ENCODE results near the gene SMIM20.

Gene SMIM20

DNA sequence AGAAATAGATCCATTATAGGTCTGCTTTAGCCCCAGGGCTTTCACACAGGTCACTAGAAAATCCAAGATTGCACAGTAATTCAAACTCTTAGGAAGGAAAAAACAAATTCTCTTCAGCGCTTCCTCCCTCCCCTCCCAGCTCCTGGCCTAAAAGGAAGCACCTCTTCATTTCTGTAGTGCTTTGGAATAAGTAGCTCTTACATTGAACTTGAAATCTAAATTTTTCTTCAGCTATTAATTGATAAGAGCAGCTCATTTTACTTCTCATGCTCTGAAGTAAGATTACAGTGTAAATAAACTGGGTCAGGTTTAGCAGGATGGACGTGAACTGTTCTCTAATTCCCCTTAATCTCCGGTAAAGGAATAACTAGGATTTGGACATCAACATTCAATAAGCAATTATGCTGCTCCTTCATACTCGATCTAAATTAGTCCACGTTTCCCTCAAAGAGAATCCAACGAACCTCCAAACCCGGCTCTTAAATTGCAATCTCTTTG lies 40.3 kb upstream of the SMIM20 start:
- no peak overlapping the region for H3K4me3 Mint-ChIP-seq
- H3K9me3 Mint-ChIP-seq: no peaks in the 10 kb centered on the region
- no peaks in the 10 kb centered on the region for H3K36me3 Mint-ChIP-seq (ENCODE audit: low read depth)
- H3K4me1 Mint-ChIP-seq: no peaks in the 10 kb centered on the region
- TF ChIP-seq, protein P1, sequence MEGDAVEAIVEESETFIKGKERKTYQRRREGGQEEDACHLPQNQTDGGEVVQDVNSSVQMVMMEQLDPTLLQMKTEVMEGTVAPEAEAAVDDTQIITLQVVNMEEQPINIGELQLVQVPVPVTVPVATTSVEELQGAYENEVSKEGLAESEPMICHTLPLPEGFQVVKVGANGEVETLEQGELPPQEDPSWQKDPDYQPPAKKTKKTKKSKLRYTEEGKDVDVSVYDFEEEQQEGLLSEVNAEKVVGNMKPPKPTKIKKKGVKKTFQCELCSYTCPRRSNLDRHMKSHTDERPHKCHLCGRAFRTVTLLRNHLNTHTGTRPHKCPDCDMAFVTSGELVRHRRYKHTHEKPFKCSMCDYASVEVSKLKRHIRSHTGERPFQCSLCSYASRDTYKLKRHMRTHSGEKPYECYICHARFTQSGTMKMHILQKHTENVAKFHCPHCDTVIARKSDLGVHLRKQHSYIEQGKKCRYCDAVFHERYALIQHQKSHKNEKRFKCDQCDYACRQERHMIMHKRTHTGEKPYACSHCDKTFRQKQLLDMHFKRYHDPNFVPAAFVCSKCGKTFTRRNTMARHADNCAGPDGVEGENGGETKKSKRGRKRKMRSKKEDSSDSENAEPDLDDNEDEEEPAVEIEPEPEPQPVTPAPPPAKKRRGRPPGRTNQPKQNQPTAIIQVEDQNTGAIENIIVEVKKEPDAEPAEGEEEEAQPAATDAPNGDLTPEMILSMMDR (IDR thresholded peaks at IDR 0.05; ENCODE audit: unreplicated experiment in 3 of 3): no peak
- H3K27me3 Mint-ChIP-seq (ENCODE audit: low read depth): peaks cover 4% of the 10 kb centered on the region
- H3K27ac Mint-ChIP-seq: no peak overlapping the region

DNA sequence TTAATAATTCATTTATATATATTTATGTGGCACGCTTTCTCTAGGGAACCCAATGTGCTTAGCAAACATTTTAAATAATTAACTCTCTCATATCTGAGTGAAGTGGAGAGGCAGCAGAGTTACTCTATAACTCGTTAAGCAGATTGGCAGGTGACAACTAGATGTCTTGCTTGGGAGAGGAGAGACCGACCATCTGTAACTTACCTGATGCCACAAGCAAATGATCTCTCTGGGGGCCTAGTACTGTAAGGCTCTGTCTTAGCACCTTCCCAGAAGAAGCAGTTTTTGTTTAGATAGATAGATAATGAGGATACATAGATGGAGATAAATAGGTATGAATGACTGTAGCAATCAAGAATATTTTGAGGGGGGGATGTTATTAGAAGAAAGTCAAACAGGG lies 39.4 kb upstream of the SMIM20 start:
- no peaks in the 10 kb centered on the region for H3K36me3 Mint-ChIP-seq (ENCODE audit: low read depth)
- TF ChIP-seq, protein P1 (IDR thresholded peaks at IDR 0.05; ENCODE audit: unreplicated experiment in 3 of 3): no peak
- H3K27ac Mint-ChIP-seq: no peak overlapping the region

GRCh38 chr4:25875281-25875745 lies 38.7 kb upstream of the SMIM20 start:
- TF ChIP-seq, protein P1 (IDR thresholded peaks at IDR 0.05; ENCODE audit: unreplicated experiment in 3 of 3): no peak
- Mint-ChIP-seq H3K9me3 (no peaks in the 10 kb centered on the region), H3K36me3 (ENCODE audit: low read depth) (no peaks in the 10 kb centered on the region), H3K4me1 (peaks cover 9% of the 10 kb centered on the region), H3K27me3 (ENCODE audit: low read depth) (peaks cover 9% of the 10 kb centered on the region), H3K27ac (no peak overlapping the region), H3K4me3 (no peak overlapping the region)

More for the DNA sequence above, 39.4 kb upstream of the SMIM20 start:
- Mint-ChIP-seq H3K4me1 (peaks cover 2% of the 10 kb centered on the region), H3K9me3 (no peaks in the 10 kb centered on the region), H3K27me3 (ENCODE audit: low read depth) (peaks cover 8% of the 10 kb centered on the region), H3K4me3 (no peak overlapping the region)

DNA sequence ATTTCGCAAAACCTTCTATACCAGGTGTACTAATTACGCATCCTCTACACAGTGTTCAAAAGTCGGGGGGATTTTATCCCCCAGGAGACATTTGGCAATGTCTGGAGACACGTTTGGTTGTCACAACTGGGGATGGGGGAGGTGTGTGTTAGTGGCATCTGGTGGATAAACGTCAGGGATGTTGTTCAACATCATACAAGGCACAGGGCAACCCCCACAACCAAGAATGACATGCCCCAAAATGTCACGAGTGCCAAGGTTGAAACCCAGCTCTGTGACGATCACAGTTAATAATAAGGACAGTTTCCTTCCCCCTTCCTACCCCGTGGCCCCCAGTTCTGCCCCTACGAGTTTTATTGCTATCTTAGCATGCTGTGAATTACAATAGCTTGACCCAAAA lies 35.3 kb upstream of the SMIM20 start:
- no peaks in the 10 kb centered on the region for H3K36me3 Mint-ChIP-seq (ENCODE audit: low read depth)
- no peak overlapping the region for H3K4me3 Mint-ChIP-seq
- H3K9me3 Mint-ChIP-seq: no peaks in the 10 kb centered on the region
- TF ChIP-seq, protein P1 (IDR thresholded peaks at IDR 0.05; ENCODE audit: unreplicated experiment in 3 of 3): no peak
- H3K27ac Mint-ChIP-seq: no peak overlapping the region
- H3K4me1 Mint-ChIP-seq: peaks cover 24% of the 10 kb centered on the region
- peaks cover 9% of the 10 kb centered on the region for H3K27me3 Mint-ChIP-seq (ENCODE audit: low read depth)

- TF ChIP-seq, protein P1 (IDR thresholded peaks at IDR 0.05; ENCODE audit: unreplicated experiment in 3 of 3): no peak
- Mint-ChIP-seq H3K4me1 (peaks cover 27% of the 10 kb centered on the region), H3K27ac (no peak overlapping the region), H3K36me3 (ENCODE audit: low read depth) (no peaks in the 10 kb centered on the region), H3K9me3 (no peaks in the 10 kb centered on the region), H3K27me3 (ENCODE audit: low read depth) (peaks cover 9% of the 10 kb centered on the region), H3K4me3 (no peak overlapping the region)
These were observed 34.9 kb upstream of the SMIM20 start for GRCh38 chr4:25879091-25879584.

- TF ChIP-seq, protein P1 (IDR thresholded peaks at IDR 0.05; ENCODE audit: unreplicated experiment in 3 of 3): no peak
- Mint-ChIP-seq H3K36me3 (ENCODE audit: low read depth) (no peaks in the 10 kb centered on the region), H3K4me3 (no peak overlapping the region), H3K27me3 (ENCODE audit: low read depth) (peaks cover 9% of the 10 kb centered on the region), H3K4me1 (peaks cover 32% of the 10 kb centered on the region), H3K9me3 (no peaks in the 10 kb centered on the region), H3K27ac (peak overlapping the region in 2 of 3 experiments; percentile 21 to 41)
These were observed 34.4 kb upstream of the SMIM20 start for GRCh38 chr4:25879587-25879986.
